Pons (tissue), 1 donor: ENCODE measurements around the gene RAD51B.
"Not testable (repeated sequence)": the region's sequence is repeated elsewhere in the genome, so short reads cannot be mapped to it uniquely, and the experiment has no call there.

Source experiments
- DNase-seq: peaks from one replicate; pipeline ENCODE4 v3.0.0-alpha.2; 2016; ENCODE audit warnings: low spot score

Gene RAD51B

GRCh38 chr14:68753690-68754089 is 934.1 kb downstream of the RAD51B start:
- DNase-seq = no peak

- DNase-seq = no peak
Measured at GRCh38 chr14:68755016-68755353, 935.4 kb downstream of the RAD51B start.

GRCh38 chr14:68756000-68756481 is 936.5 kb downstream of the RAD51B start:
- no peak for DNase-seq

- DNase-seq = no peak
Measured at GRCh38 chr14:68756734-68757133, 937.2 kb downstream of the RAD51B start.

- DNase-seq = peak; percentile 84
Measured at GRCh38 chr14:68757618-68758081, 938.1 kb downstream of the RAD51B start.

GRCh38 chr14:68758301-68758700 is 938.7 kb downstream of the RAD51B start:
- no peak for DNase-seq

- DNase-seq = no peak
Measured at GRCh38 chr14:68759017-68759560, 939.5 kb downstream of the RAD51B start.

- DNase-seq = no peak
Measured at GRCh38 chr14:68759937-68760336, 940.4 kb downstream of the RAD51B start.

GRCh38 chr14:68760761-68761160 is 941.2 kb downstream of the RAD51B start:
- DNase-seq = no peak

GRCh38 chr14:68761391-68761790 is 941.8 kb downstream of the RAD51B start:
- no peak for DNase-seq

GRCh38 chr14:68762953-68763764 is 943.6 kb downstream of the RAD51B start:
- DNase-seq = no peak

GRCh38 chr14:68763843-68764242 is 944.3 kb downstream of the RAD51B start:
- DNase-seq = not testable (repeated sequence)

GRCh38 chr14:68766299-68767247 is 947.0 kb downstream of the RAD51B start:
- DNase-seq = no peak

GRCh38 chr14:68767248-68767645 is 947.7 kb downstream of the RAD51B start:
- no peak for DNase-seq

GRCh38 chr14:68768316-68768715 is 948.7 kb downstream of the RAD51B start:
- no peak for DNase-seq

- DNase-seq = no peak
Measured at GRCh38 chr14:68770051-68770450, 950.5 kb downstream of the RAD51B start.

GRCh38 chr14:68770553-68771286 is 951.1 kb downstream of the RAD51B start:
- DNase-seq = no peak

GRCh38 chr14:68771631-68772030 is 952.1 kb downstream of the RAD51B start:
- DNase-seq = no peak

- DNase-seq = no peak
Measured at GRCh38 chr14:68772761-68773381, 953.3 kb downstream of the RAD51B start.

- no peak for DNase-seq
Measured at GRCh38 chr14:68774771-68775613, 955.4 kb downstream of the RAD51B start.
